ENCODE data around the gene SLC6A18.

The SLC6A18 gene

GRCh38 chr5:1185629-1186350 is 39.4 kb upstream of the SLC6A18 start:
- TF ChIP-seq FOXP2 (optimal IDR thresholded peaks at IDR 0.05; ENCODE audit: control extremely low read depth, extremely low read length, insufficient read depth) (no peak), POLR2AphosphoS5 (IDR thresholded peaks at IDR 0.05; ENCODE audit: borderline replicate concordance, low read depth, low read length) (no peak), EZH2 (IDR thresholded peaks at IDR 0.05) (no peak)
- no peaks in the 10 kb centered on the region for H3K9me3 ChIP-seq (ENCODE audit: low read depth, low read length)
- H3K9ac ChIP-seq (ENCODE audit: insufficient read length) = no peak overlapping the region
- no peak overlapping the region for H3K27ac ChIP-seq
- no peak overlapping the region for H3K4me3 ChIP-seq
- H3K36me3 ChIP-seq (ENCODE audit: insufficient read depth, low read length) = no peaks in the 10 kb centered on the region
- DNase-seq (ENCODE audit: low read depth, low spot score) = no peak

- Histone ChIP-seq H3K9me3 (ENCODE audit: low read depth, low read length) (no peaks in the 10 kb centered on the region), H3K4me3 (no peak overlapping the region), H3K36me3 (ENCODE audit: insufficient read depth, low read length) (no peaks in the 10 kb centered on the region), H3K27ac (no peak overlapping the region), H3K9ac (ENCODE audit: insufficient read length) (no peak overlapping the region)
- no peak for TF ChIP-seq POLR2AphosphoS5 (IDR thresholded peaks at IDR 0.05; ENCODE audit: borderline replicate concordance, low read depth, low read length)
- TF ChIP-seq EZH2 (IDR thresholded peaks at IDR 0.05) = no peak
- no peak for TF ChIP-seq FOXP2 (optimal IDR thresholded peaks at IDR 0.05; ENCODE audit: control extremely low read depth, extremely low read length, insufficient read depth)
- DNase-seq (ENCODE audit: low read depth, low spot score) = no peak
Measured at GRCh38 chr5:1186351-1187233, 38.6 kb upstream of the SLC6A18 start.

DNA sequence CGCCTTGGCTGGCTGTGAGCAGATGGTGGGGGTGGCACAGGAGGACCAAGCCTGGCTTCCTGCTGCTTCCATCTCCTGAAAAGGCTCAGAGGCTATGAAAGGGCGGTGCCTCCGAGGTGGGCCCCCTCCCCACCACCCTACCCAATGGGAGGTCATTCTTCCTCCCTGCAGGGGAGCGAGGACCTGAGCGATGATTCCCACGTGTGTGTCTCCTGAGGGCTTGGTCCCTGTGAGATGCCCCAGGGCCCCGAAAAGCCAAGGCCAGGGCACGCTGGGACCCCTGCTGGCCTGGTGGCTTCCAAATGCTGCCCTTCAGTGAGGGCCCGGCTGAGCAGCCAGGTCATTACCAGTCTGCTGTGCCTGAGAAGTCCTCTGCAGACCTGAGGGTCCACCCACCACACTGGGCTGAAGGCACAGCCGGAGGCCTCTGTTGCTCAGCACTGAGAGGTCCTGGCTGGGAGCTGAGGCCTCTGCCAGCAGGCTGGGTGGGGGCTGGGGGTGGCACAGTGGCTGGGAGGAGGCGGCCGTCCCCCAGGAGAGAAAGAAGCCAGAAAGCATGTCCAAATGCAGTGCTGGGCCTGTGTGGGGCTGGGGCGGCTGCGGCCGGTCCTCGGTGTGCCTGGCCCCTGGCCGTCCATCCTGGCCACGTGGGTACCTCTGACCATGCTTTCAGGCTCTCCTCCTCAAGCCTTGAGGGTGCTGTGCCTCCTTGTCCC is 37.8 kb upstream of the SLC6A18 start:
- no peak overlapping the region for H3K9ac ChIP-seq (ENCODE audit: insufficient read length)

DNA sequence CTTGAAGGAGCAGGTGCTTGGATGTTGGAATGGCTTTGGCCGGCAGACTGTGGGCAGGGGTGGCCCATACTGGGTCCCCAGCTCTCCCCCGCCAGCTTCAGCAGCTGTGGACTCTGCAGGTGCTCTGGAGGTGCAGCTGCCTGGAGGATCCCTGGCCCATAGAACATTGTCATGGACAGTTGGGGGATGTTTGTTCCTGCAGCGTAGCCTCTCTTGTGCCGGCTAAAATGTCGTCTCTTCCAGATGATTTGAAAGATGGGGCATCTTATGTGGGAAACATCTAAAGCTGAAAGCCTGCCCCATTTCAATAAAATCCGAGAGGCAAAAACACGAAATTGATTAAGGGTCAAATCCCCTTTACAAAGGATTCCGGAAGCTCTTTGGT is 37.2 kb upstream of the SLC6A18 start:
- no peak for DNase-seq (ENCODE audit: low read depth, low spot score)
- H3K27ac ChIP-seq = no peak overlapping the region
- H3K36me3 ChIP-seq (ENCODE audit: insufficient read depth, low read length) = no peaks in the 10 kb centered on the region
- H3K4me3 ChIP-seq = no peak overlapping the region
- H3K9me3 ChIP-seq (ENCODE audit: low read depth, low read length) = no peaks in the 10 kb centered on the region
- no peak overlapping the region for H3K9ac ChIP-seq (ENCODE audit: insufficient read length)
- TF ChIP-seq POLR2AphosphoS5 (IDR thresholded peaks at IDR 0.05; ENCODE audit: borderline replicate concordance, low read depth, low read length) (no peak), FOXP2 (optimal IDR thresholded peaks at IDR 0.05; ENCODE audit: control extremely low read depth, extremely low read length, insufficient read depth) (no peak), EZH2 (IDR thresholded peaks at IDR 0.05) (no peak)

More for the DNA sequence above, 37.8 kb upstream of the SLC6A18 start:
- TF ChIP-seq EZH2 (IDR thresholded peaks at IDR 0.05) (no peak), POLR2AphosphoS5 (IDR thresholded peaks at IDR 0.05; ENCODE audit: borderline replicate concordance, low read depth, low read length) (no peak), FOXP2 (optimal IDR thresholded peaks at IDR 0.05; ENCODE audit: control extremely low read depth, extremely low read length, insufficient read depth) (no peak)
- no peaks in the 10 kb centered on the region for H3K36me3 ChIP-seq (ENCODE audit: insufficient read depth, low read length)
- no peak for DNase-seq (ENCODE audit: low read depth, low spot score)
- no peak overlapping the region for H3K4me3 ChIP-seq
- H3K27ac ChIP-seq = no peak overlapping the region
- no peaks in the 10 kb centered on the region for H3K9me3 ChIP-seq (ENCODE audit: low read depth, low read length)

DNA sequence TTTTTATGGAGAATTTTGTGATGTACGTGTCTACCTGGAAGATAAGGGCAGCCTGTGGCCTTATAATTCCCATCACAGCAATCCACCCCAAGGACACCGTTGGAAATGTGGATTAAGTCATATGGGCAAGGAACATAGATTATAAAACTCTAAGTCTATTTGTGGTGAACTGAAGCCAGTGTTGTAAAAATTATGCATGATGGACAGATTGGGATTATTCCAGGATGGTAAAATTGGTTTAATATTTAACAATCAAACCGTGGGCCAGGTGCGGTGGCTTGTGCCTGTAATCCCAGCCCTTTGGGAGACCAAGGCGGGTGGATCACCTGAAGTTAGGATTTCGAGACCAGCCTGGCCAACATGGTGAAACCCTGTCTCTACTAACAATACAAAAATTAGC is 36.7 kb upstream of the SLC6A18 start:
- TF ChIP-seq POLR2AphosphoS5 (IDR thresholded peaks at IDR 0.05; ENCODE audit: borderline replicate concordance, low read depth, low read length) (no peak), EZH2 (IDR thresholded peaks at IDR 0.05) (no peak), FOXP2 (optimal IDR thresholded peaks at IDR 0.05; ENCODE audit: control extremely low read depth, extremely low read length, insufficient read depth) (no peak)
- Histone ChIP-seq H3K9me3 (ENCODE audit: low read depth, low read length) (no peaks in the 10 kb centered on the region), H3K36me3 (ENCODE audit: insufficient read depth, low read length) (no peaks in the 10 kb centered on the region), H3K9ac (ENCODE audit: insufficient read length) (no peak overlapping the region), H3K27ac (no peak overlapping the region), H3K4me3 (no peak overlapping the region)
- DNase-seq (ENCODE audit: low read depth, low spot score) = no peak

- Histone ChIP-seq H3K4me3 (no peak overlapping the region), H3K9me3 (ENCODE audit: low read depth, low read length) (no peaks in the 10 kb centered on the region), H3K9ac (ENCODE audit: insufficient read length) (no peak overlapping the region), H3K27ac (no peak overlapping the region), H3K36me3 (ENCODE audit: insufficient read depth, low read length) (no peaks in the 10 kb centered on the region)
- TF ChIP-seq EZH2 (IDR thresholded peaks at IDR 0.05) = no peak
- no peak for TF ChIP-seq FOXP2 (optimal IDR thresholded peaks at IDR 0.05; ENCODE audit: control extremely low read depth, extremely low read length, insufficient read depth)
- no peak for TF ChIP-seq POLR2AphosphoS5 (IDR thresholded peaks at IDR 0.05; ENCODE audit: borderline replicate concordance, low read depth, low read length)
- no peak for DNase-seq (ENCODE audit: low read depth, low spot score)
Measured at GRCh38 chr5:1189269-1189668, 35.9 kb upstream of the SLC6A18 start.

DNA sequence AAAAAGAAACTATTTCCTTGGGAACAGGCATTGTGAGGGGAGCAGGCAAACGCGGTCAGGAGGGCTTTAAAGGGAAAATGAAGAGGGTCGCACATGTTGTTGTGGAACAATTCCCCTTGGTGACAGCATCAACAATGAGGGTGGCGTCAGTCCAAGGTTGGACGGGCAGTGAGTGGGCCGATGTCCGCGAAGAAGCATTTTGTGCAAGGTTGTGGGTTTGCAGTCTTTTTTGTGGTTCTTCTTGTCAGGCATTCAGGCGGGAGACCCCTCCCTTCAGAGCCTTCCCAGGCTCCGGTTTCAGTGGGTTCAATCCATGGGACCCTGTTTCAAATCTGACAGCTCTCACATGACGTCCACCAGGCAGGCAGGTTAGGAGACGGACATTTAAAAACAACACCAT is 34.9 kb upstream of the SLC6A18 start:
- no peak overlapping the region for H3K4me3 ChIP-seq
- no peaks in the 10 kb centered on the region for H3K9me3 ChIP-seq (ENCODE audit: low read depth, low read length)
- TF ChIP-seq FOXP2 (optimal IDR thresholded peaks at IDR 0.05; ENCODE audit: control extremely low read depth, extremely low read length, insufficient read depth) (no peak), POLR2AphosphoS5 (IDR thresholded peaks at IDR 0.05; ENCODE audit: borderline replicate concordance, low read depth, low read length) (no peak), EZH2 (IDR thresholded peaks at IDR 0.05) (no peak)
- DNase-seq (ENCODE audit: low read depth, low spot score) = no peak
- no peaks in the 10 kb centered on the region for H3K36me3 ChIP-seq (ENCODE audit: insufficient read depth, low read length)
- no peak overlapping the region for H3K9ac ChIP-seq (ENCODE audit: insufficient read length)
- H3K27ac ChIP-seq = no peak overlapping the region

- no peak for DNase-seq (ENCODE audit: low read depth, low spot score)
- no peaks in the 10 kb centered on the region for H3K9me3 ChIP-seq (ENCODE audit: low read depth, low read length)
- H3K9ac ChIP-seq (ENCODE audit: insufficient read length) = no peak overlapping the region
- H3K36me3 ChIP-seq (ENCODE audit: insufficient read depth, low read length) = no peaks in the 10 kb centered on the region
- no peak overlapping the region for H3K4me3 ChIP-seq
- no peak for TF ChIP-seq EZH2 (IDR thresholded peaks at IDR 0.05)
- no peak for TF ChIP-seq FOXP2 (optimal IDR thresholded peaks at IDR 0.05; ENCODE audit: control extremely low read depth, extremely low read length, insufficient read depth)
- no peak for TF ChIP-seq POLR2AphosphoS5 (IDR thresholded peaks at IDR 0.05; ENCODE audit: borderline replicate concordance, low read depth, low read length)
- no peak overlapping the region for H3K27ac ChIP-seq
Measured at GRCh38 chr5:1190837-1191239, 34.3 kb upstream of the SLC6A18 start.

Data from SK-N-MC (cell line).